ENCODE results near the gene ENOPH1.
"Not testable (repeated sequence)": the region's sequence is repeated elsewhere in the genome, so short reads cannot be mapped to it uniquely, and the experiment has no call there.

The ENOPH1 gene

GRCh38 chr4:82430193-82430963 is at the start of gene ENOPH1, which contains the start of gene HNRNPDL:
Gene ENOPH1 (plus strand): TSS chr4:82430590. CDS start chr4:82430830, 240 bp downstream.
Gene HNRNPDL (minus strand): TSS chr4:82430462. CDS start chr4:82429690, 772 bp downstream.
- peak; percentile 92 to 98 for DNase-seq

GRCh38 chr4:82380831-82381230 is 49.6 kb upstream of the ENOPH1 start:
- no peak for DNase-seq

GRCh38 chr4:82381235-82381634 is 49.2 kb upstream of the ENOPH1 start:
- DNase-seq, result no peak

- peak in 1 of 2 donors; percentile 49 for DNase-seq
Observed at GRCh38 chr4:82381661-82382296, 48.6 kb upstream of the ENOPH1 start.

- no peak for DNase-seq
Observed at GRCh38 chr4:82382751-82383150, 47.6 kb upstream of the ENOPH1 start.

- DNase-seq, result not testable (repeated sequence)
Observed at GRCh38 chr4:82386312-82386711, 44.1 kb upstream of the ENOPH1 start.

GRCh38 chr4:82388405-82388804 is 42.0 kb upstream of the ENOPH1 start:
- no peak for DNase-seq

- DNase-seq, result not testable (repeated sequence)
Observed at GRCh38 chr4:82390061-82390460, 40.3 kb upstream of the ENOPH1 start.

GRCh38 chr4:82394896-82395295 is 35.5 kb upstream of the ENOPH1 start:
- no peak for DNase-seq

GRCh38 chr4:82397527-82397926 is 32.9 kb upstream of the ENOPH1 start:
- no peak for DNase-seq

GRCh38 chr4:82398263-82398662 is 32.1 kb upstream of the ENOPH1 start:
- no peak for DNase-seq

GRCh38 chr4:82401600-82401999 is 28.8 kb upstream of the ENOPH1 start:
- no peak for DNase-seq

GRCh38 chr4:82402196-82402775 is 28.1 kb upstream of the ENOPH1 start:
- DNase-seq, result no peak

GRCh38 chr4:82403725-82404124 is 26.7 kb upstream of the ENOPH1 start:
- DNase-seq, result no peak

GRCh38 chr4:82415061-82415460 is 15.3 kb upstream of the ENOPH1 start:
- not testable (repeated sequence) for DNase-seq

- no peak for DNase-seq
Observed at GRCh38 chr4:82415922-82416365, 14.4 kb upstream of the ENOPH1 start.

GRCh38 chr4:82419451-82419850 is 10.9 kb upstream of the ENOPH1 start:
- no peak for DNase-seq

GRCh38 chr4:82421796-82422560 is 8.4 kb upstream of the ENOPH1 start:
- DNase-seq, result no peak

- no peak for DNase-seq
Observed at GRCh38 chr4:82422616-82423015, 7.8 kb upstream of the ENOPH1 start.

GRCh38 chr4:82423245-82424054 is 6.9 kb upstream of the ENOPH1 start:
- no peak for DNase-seq

GRCh38 chr4:82425478-82425877 is 4.9 kb upstream of the ENOPH1 start:
- no peak for DNase-seq

- DNase-seq, result peak in 1 of 2 donors; percentile 6
Observed at GRCh38 chr4:82428526-82428968, 1.8 kb upstream of the ENOPH1 start.

All from inflammatory macrophage treated with lipopolysaccharide for 1 hour (primary cell).